K562 (cell line): Measurements from ENCODE around the gene USP24. TPM values are rescaled to one million over a fixed set of nuclear protein-coding genes. Genes with fewer than 3 reads are reported as not detected.

Experiments
- ATAC-seq: fragments of 200-7000 bp; cut with Tn5 transposase; 3 replicates; pipeline ENCODE4 v1.9.1; 2020; ENCODE audit warnings: moderate library complexity
- BruUV-seq: library from RNA; stranded (reverse); fragments of 400-500 nt; replicated peaks from 2 replicates; lab custom pipeline; 2021; lab: Mats Ljungman, UMichigan
- CTCF ChIA-PET: fragments of 300-600 bp; formaldehyde crosslinking; extraction: SDS; loops from one replicate; lab custom pipeline; 2021; ENCODE audit warnings: low intra/inter-chr PET ratio; lab: Yijun Ruan, JAX
- POLR2A ChIA-PET: fragments of 300-600, 350-650 bp; sonication (Branson Sonifier 250); formaldehyde crosslinking; extraction: SDS; loops from one replicate; lab custom pipeline; 2021; ENCODE audit warnings: antibody characterized with exemption, inconsistent platforms; lab: Yijun Ruan, JAX
- DNase-seq, 4 experiments: peaks; one replicate each; pipeline versions ENCODE4 v3.0.0 to v3.0.0-alpha.2; 2011 to 2018; ENCODE audit warnings: low spot score in 3 of 4, mixed read lengths in 3 of 4; ENCODE audit errors: extremely low read depth in 1 of 4
- FAIRE-seq: peaks from 2 replicates; lab custom pipeline; 2011; peaks lifted over from hg19 to GRCh38; lab: Jason Lieb, UNC
- H2AFZ ChIP-seq: 2 replicates; pipeline ENCODE4 v1.6.0; 2011; ENCODE audit warnings: low read depth, low read length, control low read depth, inconsistent platforms
- H3K27ac ChIP-seq: fragments of 200-600 bp; 3 replicates; pipeline ENCODE4 v1.8.0; 2011; ENCODE audit warnings: low read depth, mild to moderate bottlenecking, control low read depth, inconsistent platforms, low read length, moderate library complexity, mixed read lengths; ENCODE audit errors: extremely low read depth
- H3K27me3 ChIP-seq, 2 experiments: fragments of 300-600 bp in 1 of 2; 2 replicates in 1 of 2; 3 replicates in 1 of 2; pipeline versions ENCODE4 v1.6.0 to v1.8.0; 2011; ENCODE audit warnings: inconsistent platforms in 2 of 2, low read length in 2 of 2, mild to moderate bottlenecking in 1 of 2, mixed read lengths in 1 of 2, moderate library complexity in 1 of 2; ENCODE audit not compliant: control insufficient read depth in 2 of 2, insufficient read depth in 2 of 2
- H3K36me3 ChIP-seq: fragments of 300-600 bp; 3 replicates; pipeline ENCODE4 v1.8.0; 2011; ENCODE audit warnings: mild to moderate bottlenecking, low read length, inconsistent platforms; ENCODE audit not compliant: control insufficient read depth, insufficient read depth
- H3K4me1 ChIP-seq, 2 experiments: fragments of 200-600 bp in 1 of 2; replicated peaks in 1 of 2; 2 replicates in 1 of 2; 3 replicates in 1 of 2; pipeline versions ENCODE4 v1.5.1 to v1.8.0; 2011; ENCODE audit warnings: inconsistent platforms in 2 of 2, low read length in 2 of 2, mild to moderate bottlenecking in 1 of 2, mixed read lengths in 1 of 2, moderate library complexity in 1 of 2; ENCODE audit not compliant: control insufficient read depth in 2 of 2, insufficient read depth in 2 of 2
- H3K4me2 ChIP-seq: 2 replicates; pipeline ENCODE4 v1.6.1; 2011; ENCODE audit warnings: low read length, control low read depth, inconsistent platforms, mixed read lengths; ENCODE audit not compliant: insufficient read depth
- H3K4me3 ChIP-seq: fragments of 200-600 bp; sonication (generic), shearing (Covaris generic); 2 replicates; pipeline ENCODE4 v1.5.1; 2016; ENCODE audit warnings: control low read depth, inconsistent platforms
- H3K79me2 ChIP-seq: fragments of 200-600 bp; 3 replicates; pipeline ENCODE4 v1.8.0; 2011; ENCODE audit warnings: low read length, inconsistent platforms; ENCODE audit not compliant: control insufficient read depth, insufficient read depth
- H3K9ac ChIP-seq, 2 experiments: 2 replicates each; pipeline versions ENCODE4 v1.6.0 to v1.6.1; 2011; ENCODE audit warnings: low read depth in 2 of 2, low read length in 2 of 2, control low read depth in 1 of 2, inconsistent platforms in 1 of 2, mild to moderate bottlenecking in 1 of 2, mixed read lengths in 1 of 2; ENCODE audit not compliant: insufficient read depth in 1 of 2
- H3K9me1 ChIP-seq: one replicate; pipeline ENCODE4 v1.6.0; 2011; ENCODE audit warnings: inconsistent platforms, mild to moderate bottlenecking, low read length, moderate library complexity; ENCODE audit not compliant: control insufficient read depth, insufficient read depth
- H3K9me3 ChIP-seq: replicated peaks from 2 replicates; pipeline ENCODE4 v1.5.1; 2011; ENCODE audit warnings: low read depth, low read length, inconsistent platforms; ENCODE audit not compliant: control insufficient read depth, insufficient read depth
- H4K20me1 ChIP-seq: replicated peaks from 2 replicates; pipeline ENCODE4 v1.6.1; 2011; ENCODE audit warnings: low read length, inconsistent platforms, mixed read lengths; ENCODE audit not compliant: control insufficient read depth, insufficient read depth
- CBX8 ChIP-seq: fragments of 200-600 bp; sonication (generic); IDR thresholded peaks from 2 replicates; pipeline ENCODE4 v1.6.1; 2012; ENCODE audit warnings: borderline replicate concordance, mixed run types, low read depth, mild to moderate bottlenecking, moderate library complexity, mixed read lengths, low read length, control low read depth, inconsistent platforms; ENCODE audit not compliant: poor library complexity, severe bottlenecking; ENCODE audit errors: extremely low read depth
- FOXA1 ChIP-seq: fragments of 450-650 bp; IDR thresholded peaks from 2 replicates; pipeline ENCODE4 v1.6.1; 2016; ENCODE audit warnings: mild to moderate bottlenecking, borderline replicate concordance
- NR3C1 ChIP-seq: sonication (generic); formaldehyde crosslinking; IDR thresholded peaks from 2 replicates; pipeline ENCODE4 v1.8.1; 2022; ENCODE audit warnings: missing genetic modification reagents
- ZNF263 ChIP-seq: sonication (generic); formaldehyde crosslinking; IDR thresholded peaks from 2 replicates; pipeline ENCODE4 v1.8.0; 2022; ENCODE audit warnings: mild to moderate bottlenecking, missing genetic modification reagents, borderline replicate concordance
- WGBS: fragments of 100-300 bp; shearing (Covaris generic); methylation state at CpG from one replicate; pipeline ENCODE4 v1.1.6; 2016; ENCODE audit warnings: low coverage, mixed read lengths; ENCODE audit not compliant: insufficient coverage; ENCODE audit errors: missing lambda C conversion rate; 5-methylcytosine and 5-hydroxymethylcytosine counted together
- in situ Hi-C: fragments of 300-500 bp; cut with MboI; formaldehyde crosslinking; loops from 4 replicates; pipeline ENCODE4 v1.15.0; 2018; ENCODE audit warnings: inconsistent platforms, mixed read lengths
- intact Hi-C: fragments of 100-400 bp; cut with micrococcal nuclease; formaldehyde crosslinking; loops from 2 replicates; pipeline ENCODE4 v1.14.2; 2022
- polyA plus RNA-seq, 8 experiments: library from polyadenylated mRNA; depleted of rRNA in 4 of 8; stranded (reverse) in 5 of 8; unstranded in 3 of 8; fragments of >200 nt; fragmentation: Nextera tagmentation in 2 of 8; fragmentation: Illumina TruSeq in 1 of 8; extraction: Ambion mirVana in 2 of 8; extraction: Trizol in 1 of 8; gene quantifications; 2 replicates each; pipeline versions ENCODE4 v1.2.1 to v1.2.3, GENCODE V29; 2011 to 2014; ENCODE audit warnings: inconsistent platforms in 1 of 8, missing spikeins in 1 of 8
- total RNA-seq, 7 experiments: library from RNA; depleted of rRNA in 6 of 7; stranded (reverse); fragments of >200 nt in 6 of 7; fragmentation: Illumina TruSeq in 2 of 7; extraction: Trizol in 2 of 7; gene quantifications; 2 replicates each; pipeline versions ENCODE4 v1.2.1 to v1.2.3, GENCODE V29; 2011 to 2021; ENCODE audit warnings: low replicate concordance in 1 of 7
- TF ChIP-seq, protein P1 (sequence below): IDR thresholded peaks from 3 replicates; pipeline ENCODE4 v1.6.1; 2011; ENCODE audit warnings: borderline replicate concordance, mild to moderate bottlenecking, moderate library complexity; ENCODE audit not compliant: insufficient read length; ENCODE audit errors: extremely low read depth
- TF ChIP-seq, protein P2 (sequence below), 2 experiments: fragments of 450-650 bp; IDR thresholded peaks; 2 replicates each; pipeline ENCODE4 v1.6.1; 2016; ENCODE audit warnings: mild to moderate bottlenecking in 2 of 2, borderline replicate concordance in 1 of 2, low read depth in 1 of 2, moderate library complexity in 1 of 2

The USP24 gene
- total and polyA plus RNA-seq, 9 of the 15 experiments (the other 6 are each of a cell fraction or from before 2014, with no cell fraction given): 7.7 to 62.6 (median 36.8) TPM

DNA sequence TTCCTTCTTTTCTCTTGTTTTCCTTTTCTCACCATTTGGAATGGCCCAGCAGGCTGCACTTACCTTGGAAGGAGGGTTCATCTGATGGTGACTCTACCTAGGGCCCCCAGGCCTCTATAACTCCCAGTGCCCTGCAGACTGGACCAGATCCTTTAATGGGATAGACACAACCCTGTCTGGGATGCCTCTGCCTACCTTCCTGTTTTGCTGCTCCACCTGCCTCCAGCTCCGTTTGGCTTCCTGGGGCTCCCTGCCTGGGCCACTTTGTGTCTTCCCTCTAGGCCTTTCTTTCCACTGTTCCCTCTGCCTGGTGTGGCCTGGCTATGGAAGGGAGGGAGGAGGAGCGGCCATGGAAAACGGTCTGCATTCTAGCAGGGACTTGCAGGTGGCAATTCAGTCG is 168.3 kb downstream of the USP24 start (continued):
- TF ChIP-seq, protein P1, sequence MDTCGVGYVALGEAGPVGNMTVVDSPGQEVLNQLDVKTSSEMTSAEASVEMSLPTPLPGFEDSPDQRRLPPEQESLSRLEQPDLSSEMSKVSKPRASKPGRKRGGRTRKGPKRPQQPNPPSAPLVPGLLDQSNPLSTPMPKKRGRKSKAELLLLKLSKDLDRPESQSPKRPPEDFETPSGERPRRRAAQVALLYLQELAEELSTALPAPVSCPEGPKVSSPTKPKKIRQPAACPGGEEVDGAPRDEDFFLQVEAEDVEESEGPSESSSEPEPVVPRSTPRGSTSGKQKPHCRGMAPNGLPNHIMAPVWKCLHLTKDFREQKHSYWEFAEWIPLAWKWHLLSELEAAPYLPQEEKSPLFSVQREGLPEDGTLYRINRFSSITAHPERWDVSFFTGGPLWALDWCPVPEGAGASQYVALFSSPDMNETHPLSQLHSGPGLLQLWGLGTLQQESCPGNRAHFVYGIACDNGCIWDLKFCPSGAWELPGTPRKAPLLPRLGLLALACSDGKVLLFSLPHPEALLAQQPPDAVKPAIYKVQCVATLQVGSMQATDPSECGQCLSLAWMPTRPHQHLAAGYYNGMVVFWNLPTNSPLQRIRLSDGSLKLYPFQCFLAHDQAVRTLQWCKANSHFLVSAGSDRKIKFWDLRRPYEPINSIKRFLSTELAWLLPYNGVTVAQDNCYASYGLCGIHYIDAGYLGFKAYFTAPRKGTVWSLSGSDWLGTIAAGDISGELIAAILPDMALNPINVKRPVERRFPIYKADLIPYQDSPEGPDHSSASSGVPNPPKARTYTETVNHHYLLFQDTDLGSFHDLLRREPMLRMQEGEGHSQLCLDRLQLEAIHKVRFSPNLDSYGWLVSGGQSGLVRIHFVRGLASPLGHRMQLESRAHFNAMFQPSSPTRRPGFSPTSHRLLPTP: no peak
- no peak for TF ChIP-seq ZNF263
- TF ChIP-seq NR3C1 (CRISPR knock-in tag): no peak

DNA sequence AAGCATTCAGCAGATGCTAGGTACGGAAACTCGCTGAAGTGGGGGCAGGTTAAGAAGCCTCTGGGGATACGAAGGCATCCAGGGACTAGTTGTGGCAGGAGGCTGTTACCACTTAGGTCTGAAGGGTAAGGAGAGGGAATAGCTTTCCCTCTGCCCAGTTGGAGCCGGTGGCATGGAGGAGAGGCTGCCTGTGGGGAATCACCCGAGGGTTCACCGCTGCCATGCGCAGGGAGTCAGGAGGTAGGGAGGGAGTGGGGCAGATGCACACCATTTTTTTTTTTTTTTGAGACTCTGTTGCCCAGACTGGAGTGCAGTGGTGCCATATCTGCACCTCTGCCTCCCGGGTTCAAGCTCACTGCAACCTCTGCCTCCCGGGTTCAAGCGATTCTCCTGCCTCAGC is 169.7 kb downstream of the USP24 start:
- no peak for ATAC-seq
- no TSS peak for BruUV-seq
- H3K9me3 ChIP-seq: no peaks in the 10 kb centered on the region
- no peak overlapping the region for H3K4me3 ChIP-seq
- H3K4me1 ChIP-seq: peaks cover 6 to 18% of the 10 kb centered on the region in 2 experiments; a peak in 3 of 5 replicates
- peaks cover 13% of the 10 kb centered on the region; the same call in 1 of the 2 replicates for H4K20me1 ChIP-seq
- ChIA-PET CTCF (no interaction called here), POLR2A (no interaction called here)
- H3K27ac ChIP-seq: no peak overlapping the region
- H3K79me2 ChIP-seq: peaks cover 72% of the 10 kb centered on the region
- intact Hi-C loops: no loop called here
- in situ Hi-C loops: no loop called here
- no peak for TF ChIP-seq FOXA1
- TF ChIP-seq, protein P2, sequence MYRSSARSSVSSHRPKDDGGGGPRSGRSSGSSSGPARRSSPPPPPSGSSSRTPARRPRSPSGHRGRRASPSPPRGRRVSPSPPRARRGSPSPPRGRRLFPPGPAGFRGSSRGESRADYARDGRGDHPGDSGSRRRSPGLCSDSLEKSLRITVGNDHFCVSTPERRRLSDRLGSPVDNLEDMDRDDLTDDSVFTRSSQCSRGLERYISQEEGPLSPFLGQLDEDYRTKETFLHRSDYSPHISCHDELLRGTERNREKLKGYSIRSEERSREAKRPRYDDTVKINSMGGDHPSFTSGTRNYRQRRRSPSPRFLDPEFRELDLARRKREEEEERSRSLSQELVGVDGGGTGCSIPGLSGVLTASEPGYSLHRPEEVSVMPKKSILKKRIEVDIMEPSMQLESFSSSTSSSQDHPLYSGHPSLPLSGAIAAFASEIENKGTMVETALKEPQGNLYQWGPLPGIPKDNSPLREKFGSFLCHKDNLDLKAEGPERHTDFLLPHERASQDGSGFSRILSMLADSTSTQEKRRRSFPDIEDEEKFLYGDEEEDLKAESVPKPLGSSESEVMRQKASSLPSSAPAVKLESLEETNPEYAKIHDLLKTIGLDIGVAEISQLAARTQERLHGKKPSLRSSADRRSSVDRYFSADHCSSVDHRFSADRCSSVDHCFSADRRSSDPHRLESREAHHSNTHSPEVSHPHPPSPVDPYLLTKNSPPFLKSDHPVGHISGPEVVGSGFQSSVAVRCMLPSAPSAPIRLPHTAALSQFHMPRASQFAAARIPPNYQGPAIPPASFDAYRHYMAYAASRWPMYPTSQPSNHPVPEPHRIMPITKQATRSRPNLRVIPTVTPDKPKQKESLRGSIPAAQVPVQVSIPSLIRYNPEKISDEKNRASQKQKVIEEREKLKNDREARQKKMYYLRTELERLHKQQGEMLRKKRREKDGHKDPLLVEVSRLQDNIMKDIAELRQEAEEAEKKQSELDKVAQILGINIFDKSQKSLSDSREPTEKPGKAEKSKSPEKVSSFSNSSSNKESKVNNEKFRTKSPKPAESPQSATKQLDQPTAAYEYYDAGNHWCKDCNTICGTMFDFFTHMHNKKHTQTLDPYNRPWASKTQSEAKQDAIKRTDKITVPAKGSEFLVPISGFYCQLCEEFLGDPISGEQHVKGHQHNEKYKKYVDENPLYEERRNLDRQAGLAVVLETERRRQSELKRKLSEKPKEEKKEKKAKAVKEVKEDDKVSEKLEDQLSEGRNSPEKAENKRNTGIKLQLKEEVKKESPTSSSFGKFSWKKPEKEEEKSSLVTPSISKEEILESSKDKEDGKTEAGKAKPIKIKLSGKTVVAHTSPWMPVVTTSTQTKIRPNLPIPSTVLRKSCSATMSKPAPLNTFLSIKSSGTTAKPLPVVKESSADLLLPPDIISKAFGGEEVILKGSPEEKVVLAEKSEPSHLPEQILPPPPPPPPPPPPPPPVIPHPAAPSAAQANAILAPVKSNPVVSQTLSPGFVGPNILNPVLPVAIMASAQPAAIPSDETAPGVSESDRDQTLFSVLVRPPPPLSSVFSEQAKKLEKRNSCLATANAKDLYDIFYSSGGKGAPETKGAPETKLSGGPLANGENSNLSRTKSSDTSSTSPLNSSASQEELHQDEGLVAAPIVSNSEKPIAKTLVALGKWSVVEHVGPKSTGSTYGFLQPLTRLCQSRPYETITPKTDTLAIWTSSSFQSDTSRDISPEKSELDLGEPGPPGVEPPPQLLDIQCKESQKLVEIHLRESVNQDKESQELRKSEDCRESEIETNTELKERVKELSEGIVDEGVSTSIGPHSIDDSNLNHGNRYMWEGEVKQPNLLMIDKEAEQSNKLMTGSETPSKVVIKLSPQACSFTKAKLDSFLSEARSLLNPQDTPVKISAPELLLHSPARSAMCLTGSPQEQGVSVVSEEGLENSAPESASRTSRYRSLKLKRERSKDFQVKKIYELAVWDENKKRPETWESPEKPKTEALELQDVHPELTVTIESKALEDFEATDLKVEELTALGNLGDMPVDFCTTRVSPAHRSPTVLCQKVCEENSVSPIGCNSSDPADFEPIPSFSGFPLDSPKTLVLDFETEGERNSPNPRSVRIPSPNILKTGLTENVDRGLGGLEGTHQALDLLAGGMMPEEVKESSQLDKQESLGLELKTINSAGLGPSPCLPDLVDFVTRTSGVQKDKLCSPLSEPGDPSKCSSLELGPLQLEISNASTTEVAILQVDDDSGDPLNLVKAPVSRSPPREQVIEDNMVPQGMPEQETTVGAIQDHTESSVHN (IDR thresholded peaks at IDR 0.05; ENCODE audit: borderline replicate concordance in 1 of 2, low read depth in 1 of 2): no peak
- TF ChIP-seq CBX8: no peak
- no peak for DNase-seq
- peaks cover 94% of the 10 kb centered on the region for H3K36me3 ChIP-seq
- H3K4me2 ChIP-seq: no peak overlapping the region
- no peak for FAIRE-seq
- no peaks in the 10 kb centered on the region for H3K9me1 ChIP-seq
- H2AFZ ChIP-seq: no peak overlapping the region
- WGBS: 84% methylated on average over 7 of the region's 10 CpGs
- no peak overlapping the region for H3K9ac ChIP-seq
- no peaks in the 10 kb centered on the region; a peak in 1 of 5 replicates for H3K27me3 ChIP-seq
